HepG2 (cell line): Measurements from ENCODE around the gene WDR82. TPM values are rescaled to one million over a fixed set of nuclear protein-coding genes. Genes with fewer than 3 reads are reported as not detected.
A peak's percentile ranks its signal among the peaks of the same experiment; 100 is the strongest.

ENCODE experiments used
- ATAC-seq: fragments of 200-7000 bp; cut with Tn5 transposase; 3 replicates; pipeline ENCODE4 v1.9.1; 2020; ENCODE audit warnings: mild to moderate bottlenecking, moderate library complexity
- BruUV-seq: library from RNA; stranded (reverse); fragments of 400-500 nt; replicated peaks from 2 replicates; lab custom pipeline; 2021; lab: Mats Ljungman, UMichigan
- CTCF ChIA-PET: fragments of 300-600 bp; formaldehyde crosslinking; extraction: SDS; loops from one replicate; lab custom pipeline; 2021; ENCODE audit warnings: low total read pairs, inconsistent platforms, low intra/inter-chr PET ratio; lab: Yijun Ruan, JAX
- POLR2A ChIA-PET: fragments of 350-600 bp; sonication (Branson Sonifier 250); formaldehyde crosslinking; loops from one replicate; lab custom pipeline; 2020; ENCODE audit warnings: antibody characterized with exemption, inconsistent platforms; lab: Yijun Ruan, JAX
- DNase-seq: peaks from one replicate; pipeline ENCODE4 v3.0.0-alpha.2; 2015; ENCODE audit warnings: low spot score
- FAIRE-seq: peaks from 3 replicates; lab custom pipeline; 2011; peaks lifted over from hg19 to GRCh38; lab: Jason Lieb, UNC
- H2AFZ ChIP-seq: one replicate; pipeline ENCODE4 v1.6.1; 2011; ENCODE audit warnings: low read length, inconsistent platforms
- H3K27ac ChIP-seq: fragments of 300-600 bp; 3 replicates; pipeline ENCODE4 v1.8.0; 2011; ENCODE audit warnings: mixed run types, mild to moderate bottlenecking, mixed read lengths, low read length, inconsistent platforms; ENCODE audit not compliant: insufficient read depth; ENCODE audit errors: extremely low read length
- H3K27me3 ChIP-seq, 2 experiments: fragments of 200-600 bp in 1 of 2; 2 replicates in 1 of 2; 3 replicates in 1 of 2; pipeline versions ENCODE4 v1.6.0 to v1.8.0; 2011; ENCODE audit warnings: low read length in 2 of 2, mild to moderate bottlenecking in 2 of 2, moderate library complexity in 2 of 2, inconsistent platforms in 1 of 2; ENCODE audit not compliant: insufficient read depth in 2 of 2, control insufficient read depth in 1 of 2
- H3K36me3 ChIP-seq, 2 experiments: fragments of 200-600 bp in 1 of 2; replicated peaks in 1 of 2; 2 replicates in 1 of 2; 3 replicates in 1 of 2; pipeline versions ENCODE4 v1.5.1 to v1.8.0; 2011; ENCODE audit warnings: low read length in 2 of 2, inconsistent platforms in 1 of 2; ENCODE audit not compliant: insufficient read depth in 2 of 2, control insufficient read depth in 1 of 2
- H3K4me1 ChIP-seq: 2 replicates; pipeline ENCODE4 v1.5.1; 2012; ENCODE audit warnings: low read length, inconsistent platforms; ENCODE audit not compliant: insufficient read depth
- H3K4me2 ChIP-seq: 2 replicates; pipeline ENCODE4 v1.6.0; 2011; ENCODE audit warnings: low read depth, low read length, inconsistent platforms
- H3K4me3 ChIP-seq, 3 experiments: fragments of 200-600 bp in 1 of 3; sonication (generic), shearing (Covaris generic) in 1 of 3; replicated peaks in 1 of 3; 2 replicates each; pipeline ENCODE4 v1.5.1; 2011 to 2016; ENCODE audit warnings: low read length in 3 of 3, inconsistent platforms in 2 of 3, low read depth in 2 of 3, mild to moderate bottlenecking in 2 of 3, control low read depth in 1 of 3, mixed read lengths in 1 of 3; ENCODE audit not compliant: insufficient read depth in 1 of 3
- H3K79me2 ChIP-seq: one replicate; pipeline ENCODE4 v1.6.1; 2011; ENCODE audit warnings: low read length, inconsistent platforms; ENCODE audit not compliant: insufficient read depth
- H3K9ac ChIP-seq: 2 replicates; pipeline ENCODE4 v1.6.0; 2011; ENCODE audit warnings: mild to moderate bottlenecking, low read depth, low read length, inconsistent platforms; ENCODE audit not compliant: insufficient read depth
- H3K9me3 ChIP-seq: 2 replicates; pipeline ENCODE4 v1.5.1; 2012; ENCODE audit warnings: mild to moderate bottlenecking, low read length
- H4K20me1 ChIP-seq: 2 replicates; pipeline ENCODE4 v1.6.0; 2011; ENCODE audit warnings: inconsistent platforms, mild to moderate bottlenecking, low read length, moderate library complexity; ENCODE audit not compliant: insufficient read depth
- FOXK1 ChIP-seq: sonication (generic); formaldehyde crosslinking; IDR thresholded peaks from 2 replicates; pipeline ENCODE4 v1.4.0; 2020; ENCODE audit warnings: low read depth, missing genetic modification reagents, borderline replicate concordance
- GABPB1 ChIP-seq: IDR thresholded peaks from 2 replicates; pipeline ENCODE4 v1.6.1; 2016; ENCODE audit warnings: mild to moderate bottlenecking, missing genetic modification reagents, moderate library complexity, missing compliant biosample characterization
- HNF4G ChIP-seq, 2 experiments: sonication (generic) in 1 of 2; formaldehyde crosslinking in 1 of 2; IDR thresholded peaks; 2 replicates each; pipeline versions ENCODE4 v1.4.0 to v1.6.1; 2011 to 2020; ENCODE audit warnings: borderline replicate concordance in 2 of 2, low read depth in 2 of 2, mild to moderate bottlenecking in 2 of 2, low read length in 1 of 2, missing genetic modification reagents in 1 of 2, moderate library complexity in 1 of 2
- MAFF ChIP-seq: IDR thresholded peaks from 2 replicates; pipeline ENCODE4 v1.6.1; 2011; ENCODE audit warnings: low read depth, low read length, improper control_type of control experiment
- RBFOX2 ChIP-seq: fragments of 200-400 bp; formaldehyde crosslinking; IDR thresholded peaks from 2 replicates; pipeline ENCODE4 v1.6.1; 2017; ENCODE audit warnings: low read depth, mild to moderate bottlenecking, low read length
- RFX1 ChIP-seq: fragments of 450-650 bp; IDR thresholded peaks from 2 replicates; pipeline ENCODE4 v1.6.1; 2017
- TBX2 ChIP-seq: sonication (generic); formaldehyde crosslinking; IDR thresholded peaks from 2 replicates; pipeline ENCODE4 v1.5.0; 2020; ENCODE audit warnings: missing genetic modification reagents, mild to moderate bottlenecking, borderline replicate concordance
- XRCC5 ChIP-seq: fragments of 200-400 bp; formaldehyde crosslinking; optimal IDR thresholded peaks from 2 replicates; pipeline ENCODE3; 2017; ENCODE audit warnings: mild to moderate bottlenecking, low read length
- ZC3H4 ChIP-seq: sonication (generic); formaldehyde crosslinking; IDR thresholded peaks from 2 replicates; pipeline ENCODE4 v1.4.0; 2020; ENCODE audit warnings: missing genetic modification reagents, borderline replicate concordance
- ZNF510 ChIP-seq: sonication (generic); formaldehyde crosslinking; IDR thresholded peaks from 2 replicates; pipeline ENCODE4 v1.4.0; 2020; ENCODE audit warnings: low read depth, mild to moderate bottlenecking, missing genetic modification reagents
- ZNF562 ChIP-seq: sonication (generic); formaldehyde crosslinking; IDR thresholded peaks from 2 replicates; pipeline ENCODE4 v1.8.0; 2022; ENCODE audit warnings: missing genetic modification reagents, borderline replicate concordance
- ZNF720 ChIP-seq: sonication (generic); formaldehyde crosslinking; IDR thresholded peaks from 2 replicates; pipeline ENCODE4 v1.4.0; 2020; ENCODE audit warnings: missing genetic modification reagents
- ZNF775 ChIP-seq: sonication (generic); formaldehyde crosslinking; IDR thresholded peaks from 2 replicates; pipeline ENCODE4 v1.4.0; 2020; ENCODE audit warnings: missing genetic modification reagents, mild to moderate bottlenecking, moderate library complexity, borderline replicate concordance
- ZNF878 ChIP-seq: sonication (generic); formaldehyde crosslinking; IDR thresholded peaks from 2 replicates; pipeline ENCODE4 v1.8.1; 2023; ENCODE audit warnings: mild to moderate bottlenecking, missing genetic modification reagents, moderate library complexity
- WGBS: methylation state at CpG from one replicate; pipeline ENCODE4 v1.1.6; 2017; ENCODE audit warnings: low lambda C conversion rate; 5-methylcytosine and 5-hydroxymethylcytosine counted together
- in situ Hi-C: cut with HindIII; loops from 2 replicates; pipeline ENCODE4 v1.10.0; 2017; ENCODE audit warnings: low pct_unique_long_range_greater_than_20kb; ENCODE audit not compliant: extremely low pct_ligation_motif_present
- intact Hi-C: fragments of 100-400 bp; cut with micrococcal nuclease; formaldehyde crosslinking; loops from one replicate; pipeline ENCODE4 v1.10.0; 2022; ENCODE audit not compliant: unreplicated experiment
- polyA plus RNA-seq, 8 experiments: library from polyadenylated mRNA; depleted of rRNA in 3 of 8; stranded (reverse) in 7 of 8; unstranded in 1 of 8; fragments of >200 nt; fragmentation: Illumina TruSeq in 4 of 8; extraction: Trizol in 4 of 8; gene quantifications; 2 replicates each; pipeline versions ENCODE4 v1.2.1 to v1.2.3, GENCODE V29; 2011 to 2016; ENCODE audit warnings: low read depth in 4 of 8, missing spikeins in 1 of 8, mixed read lengths in 1 of 8; ENCODE audit not compliant: insufficient read depth in 1 of 8
- total RNA-seq, 5 experiments: library from RNA; depleted of rRNA; stranded (reverse); fragments of >200 nt; fragmentation: Illumina TruSeq; extraction: Trizol; gene quantifications; 2 replicates each; pipeline ENCODE4 v1.2.3, GENCODE V29; 2016; ENCODE audit warnings: low read depth in 1 of 5
- TF ChIP-seq, protein P1 (sequence below): sonication (generic); formaldehyde crosslinking; IDR thresholded peaks from 2 replicates; pipeline ENCODE4 v1.5.0; 2020; ENCODE audit warnings: mild to moderate bottlenecking, missing genetic modification reagents, borderline replicate concordance
- TF ChIP-seq, protein P2 (sequence below): sonication (generic); formaldehyde crosslinking; IDR thresholded peaks from 2 replicates; pipeline ENCODE4 v1.5.1; 2020; ENCODE audit warnings: missing genetic modification reagents, mild to moderate bottlenecking, borderline replicate concordance

The WDR82 gene
- total and polyA plus RNA-seq, 2 of the 13 experiments (the other 11 are each of a cell fraction or from before 2014, with no cell fraction given): 39.1 to 59.5 TPM

DNA sequence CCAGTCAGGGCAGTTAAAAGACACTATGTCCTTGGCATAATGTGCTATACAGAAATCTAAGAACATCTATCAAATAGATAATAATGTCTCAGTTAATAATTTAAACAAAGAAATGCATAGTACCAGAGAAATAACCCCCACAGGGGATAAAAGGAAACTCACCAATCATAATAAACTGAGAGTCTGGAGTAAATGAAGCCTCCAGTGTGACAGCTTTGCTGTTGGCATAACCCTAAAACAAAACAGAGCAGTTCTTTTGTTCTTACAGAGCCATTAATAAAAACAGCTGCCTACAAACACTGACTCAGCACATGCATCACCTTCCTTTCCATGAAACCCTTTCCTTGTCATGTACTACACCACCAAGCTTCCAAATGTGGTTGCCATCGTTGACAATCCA, 19.4 kb downstream of the WDR82 start:
- FAIRE-seq (no peak), ATAC-seq (no peak), DNase-seq (no peak)
- no peak overlapping the region for H3K9ac ChIP-seq
- no peaks in the 10 kb centered on the region for H3K79me2 ChIP-seq
- H3K36me3 ChIP-seq: peaks cover 44 to 95% of the 10 kb centered on the region in 2 experiments
- no peaks in the 10 kb centered on the region for H3K27me3 ChIP-seq
- H3K27ac ChIP-seq: no peak overlapping the region
- no peak overlapping the region for H2AFZ ChIP-seq
- H4K20me1 ChIP-seq: no peaks in the 10 kb centered on the region
- no peaks in the 10 kb centered on the region for H3K9me3 ChIP-seq
- in situ Hi-C loops: no loop called here
- H3K4me3 ChIP-seq: no peak overlapping the region
- ChIA-PET CTCF (no interaction called here), POLR2A (no interaction called here)
- intact Hi-C loops: no loop called here
- H3K4me2 ChIP-seq: no peak overlapping the region
- no peaks in the 10 kb centered on the region for H3K4me1 ChIP-seq
- 82% methylated on average over 1 of the region's 1 CpG for WGBS
- BruUV-seq: no TSS peak
- no peak for TF ChIP-seq XRCC5
- no peak for TF ChIP-seq ZNF510 (CRISPR knock-in tag)
- no peak for TF ChIP-seq TBX2 (CRISPR knock-in tag)
- 0 out of 2 replicates have a peak, but pooled peaks have one; percentile 13 for TF ChIP-seq RBFOX2
- TF ChIP-seq, protein P1, sequence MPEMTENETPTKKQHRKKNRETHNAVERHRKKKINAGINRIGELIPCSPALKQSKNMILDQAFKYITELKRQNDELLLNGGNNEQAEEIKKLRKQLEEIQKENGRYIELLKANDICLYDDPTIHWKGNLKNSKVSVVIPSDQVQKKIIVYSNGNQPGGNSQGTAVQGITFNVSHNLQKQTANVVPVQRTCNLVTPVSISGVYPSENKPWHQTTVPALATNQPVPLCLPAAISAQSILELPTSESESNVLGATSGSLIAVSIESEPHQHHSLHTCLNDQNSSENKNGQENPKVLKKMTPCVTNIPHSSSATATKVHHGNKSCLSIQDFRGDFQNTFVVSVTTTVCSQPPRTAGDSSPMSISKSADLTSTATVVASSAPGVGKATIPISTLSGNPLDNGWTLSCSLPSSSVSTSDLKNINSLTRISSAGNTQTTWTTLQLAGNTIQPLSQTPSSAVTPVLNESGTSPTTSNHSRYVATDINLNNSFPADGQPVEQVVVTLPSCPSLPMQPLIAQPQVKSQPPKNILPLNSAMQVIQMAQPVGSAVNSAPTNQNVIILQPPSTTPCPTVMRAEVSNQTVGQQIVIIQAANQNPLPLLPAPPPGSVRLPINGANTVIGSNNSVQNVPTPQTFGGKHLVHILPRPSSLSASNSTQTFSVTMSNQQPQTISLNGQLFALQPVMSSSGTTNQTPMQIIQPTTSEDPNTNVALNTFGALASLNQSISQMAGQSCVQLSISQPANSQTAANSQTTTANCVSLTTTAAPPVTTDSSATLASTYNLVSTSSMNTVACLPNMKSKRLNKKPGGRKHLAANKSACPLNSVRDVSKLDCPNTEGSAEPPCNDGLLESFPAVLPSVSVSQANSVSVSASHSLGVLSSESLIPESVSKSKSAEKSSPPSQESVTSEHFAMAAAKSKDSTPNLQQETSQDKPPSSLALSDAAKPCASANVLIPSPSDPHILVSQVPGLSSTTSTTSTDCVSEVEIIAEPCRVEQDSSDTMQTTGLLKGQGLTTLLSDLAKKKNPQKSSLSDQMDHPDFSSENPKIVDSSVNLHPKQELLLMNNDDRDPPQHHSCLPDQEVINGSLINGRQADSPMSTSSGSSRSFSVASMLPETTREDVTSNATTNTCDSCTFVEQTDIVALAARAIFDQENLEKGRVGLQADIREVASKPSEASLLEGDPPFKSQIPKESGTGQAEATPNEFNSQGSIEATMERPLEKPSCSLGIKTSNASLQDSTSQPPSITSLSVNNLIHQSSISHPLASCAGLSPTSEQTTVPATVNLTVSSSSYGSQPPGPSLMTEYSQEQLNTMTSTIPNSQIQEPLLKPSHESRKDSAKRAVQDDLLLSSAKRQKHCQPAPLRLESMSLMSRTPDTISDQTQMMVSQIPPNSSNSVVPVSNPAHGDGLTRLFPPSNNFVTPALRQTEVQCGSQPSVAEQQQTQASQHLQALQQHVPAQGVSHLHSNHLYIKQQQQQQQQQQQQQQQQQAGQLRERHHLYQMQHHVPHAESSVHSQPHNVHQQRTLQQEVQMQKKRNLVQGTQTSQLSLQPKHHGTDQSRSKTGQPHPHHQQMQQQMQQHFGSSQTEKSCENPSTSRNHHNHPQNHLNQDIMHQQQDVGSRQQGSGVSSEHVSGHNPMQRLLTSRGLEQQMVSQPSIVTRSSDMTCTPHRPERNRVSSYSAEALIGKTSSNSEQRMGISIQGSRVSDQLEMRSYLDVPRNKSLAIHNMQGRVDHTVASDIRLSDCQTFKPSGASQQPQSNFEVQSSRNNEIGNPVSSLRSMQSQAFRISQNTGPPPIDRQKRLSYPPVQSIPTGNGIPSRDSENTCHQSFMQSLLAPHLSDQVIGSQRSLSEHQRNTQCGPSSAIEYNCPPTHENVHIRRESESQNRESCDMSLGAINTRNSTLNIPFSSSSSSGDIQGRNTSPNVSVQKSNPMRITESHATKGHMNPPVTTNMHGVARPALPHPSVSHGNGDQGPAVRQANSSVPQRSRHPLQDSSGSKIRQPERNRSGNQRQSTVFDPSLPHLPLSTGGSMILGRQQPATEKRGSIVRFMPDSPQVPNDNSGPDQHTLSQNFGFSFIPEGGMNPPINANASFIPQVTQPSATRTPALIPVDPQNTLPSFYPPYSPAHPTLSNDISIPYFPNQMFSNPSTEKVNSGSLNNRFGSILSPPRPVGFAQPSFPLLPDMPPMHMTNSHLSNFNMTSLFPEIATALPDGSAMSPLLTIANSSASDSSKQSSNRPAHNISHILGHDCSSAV (CRISPR knock-in tag): no peak
- TF ChIP-seq, protein P2, sequence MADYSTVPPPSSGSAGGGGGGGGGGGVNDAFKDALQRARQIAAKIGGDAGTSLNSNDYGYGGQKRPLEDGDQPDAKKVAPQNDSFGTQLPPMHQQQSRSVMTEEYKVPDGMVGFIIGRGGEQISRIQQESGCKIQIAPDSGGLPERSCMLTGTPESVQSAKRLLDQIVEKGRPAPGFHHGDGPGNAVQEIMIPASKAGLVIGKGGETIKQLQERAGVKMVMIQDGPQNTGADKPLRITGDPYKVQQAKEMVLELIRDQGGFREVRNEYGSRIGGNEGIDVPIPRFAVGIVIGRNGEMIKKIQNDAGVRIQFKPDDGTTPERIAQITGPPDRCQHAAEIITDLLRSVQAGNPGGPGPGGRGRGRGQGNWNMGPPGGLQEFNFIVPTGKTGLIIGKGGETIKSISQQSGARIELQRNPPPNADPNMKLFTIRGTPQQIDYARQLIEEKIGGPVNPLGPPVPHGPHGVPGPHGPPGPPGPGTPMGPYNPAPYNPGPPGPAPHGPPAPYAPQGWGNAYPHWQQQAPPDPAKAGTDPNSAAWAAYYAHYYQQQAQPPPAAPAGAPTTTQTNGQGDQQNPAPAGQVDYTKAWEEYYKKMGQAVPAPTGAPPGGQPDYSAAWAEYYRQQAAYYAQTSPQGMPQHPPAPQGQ (CRISPR knock-in tag): no peak
- TF ChIP-seq ZC3H4: no peak
- TF ChIP-seq GABPB1 (CRISPR knock-in tag): no peak
- no peak for TF ChIP-seq HNF4G (IDR thresholded peaks at IDR 0.05; ENCODE audit: borderline replicate concordance, low read depth, low read length)
- no peak for TF ChIP-seq HNF4G (CRISPR knock-in tag; IDR thresholded peaks at IDR 0.05; ENCODE audit: borderline replicate concordance, low read depth)
- TF ChIP-seq ZNF720 (CRISPR knock-in tag): no peak
- TF ChIP-seq MAFF: 0 out of 2 replicates have a peak, but pooled peaks have one; percentile 4
- TF ChIP-seq ZNF775 (CRISPR knock-in tag): no peak
- no peak for TF ChIP-seq FOXK1 (CRISPR knock-in tag)
- no peak for TF ChIP-seq ZNF562 (CRISPR knock-in tag)
- TF ChIP-seq ZNF878: no peak
- no peak for TF ChIP-seq RFX1
